Neural progenitor cell (in vitro differentiated cells): ENCODE results near the gene LDLRAD2. TPM values are rescaled to one million over a fixed set of nuclear protein-coding genes. Genes with fewer than 3 reads are reported as not detected.

Experiments
- DNase-seq: peaks from one replicate; pipeline ENCODE4 v3.0.0-alpha.2; 2016; ENCODE audit warnings: low spot score
- H2AFZ ChIP-seq: fragments of 200-600 bp; sonication (generic); replicated peaks from 2 replicates; pipeline ENCODE4 v1.6.1; 2016; ENCODE audit warnings: antibody characterized with exemption
- H3F3A ChIP-seq: fragments of 200-600 bp; sonication (generic); 2 replicates; pipeline ENCODE4 v1.6.1; 2016; ENCODE audit warnings: antibody characterized with exemption, low read depth
- H3K27ac ChIP-seq: fragments of 200-600 bp; sonication (generic); 2 replicates; pipeline ENCODE4 v1.5.1; 2016; ENCODE audit warnings: mild to moderate bottlenecking
- H3K27me3 ChIP-seq: fragments of 200-600 bp; sonication (generic); 2 replicates; pipeline ENCODE4 v1.6.1; 2016; ENCODE audit warnings: mild to moderate bottlenecking, moderate library complexity
- H3K36me3 ChIP-seq: fragments of 200-600 bp; sonication (generic); 2 replicates; pipeline ENCODE4 v1.5.1; 2016
- H3K4me1 ChIP-seq: fragments of 200-600 bp; sonication (generic); 2 replicates; pipeline ENCODE4 v1.6.1; 2016; ENCODE audit warnings: mixed run types
- H3K4me2 ChIP-seq: fragments of 200-600 bp; sonication (generic); 2 replicates; pipeline ENCODE4 v1.6.1; 2016
- H3K4me3 ChIP-seq: fragments of 200-600 bp; sonication (generic); 2 replicates; pipeline ENCODE4 v1.5.1; 2016
- H3K79me2 ChIP-seq: fragments of 200-600 bp; sonication (generic); 2 replicates; pipeline ENCODE4 v1.6.1; 2016; ENCODE audit warnings: low read depth
- H3K9ac ChIP-seq: fragments of 200-600 bp; sonication (generic); 2 replicates; pipeline ENCODE4 v1.6.1; 2016
- H3K9me3 ChIP-seq: fragments of 200-600 bp; sonication (generic); 2 replicates; pipeline ENCODE4 v1.5.1; 2016; ENCODE audit warnings: low read depth
- H4K20me1 ChIP-seq: fragments of 200-600 bp; sonication (generic); 2 replicates; pipeline ENCODE4 v1.6.1; 2016; ENCODE audit warnings: low read depth
- H3K27ac Mint-ChIP-seq: 3 replicates; pipeline ENCODE4 v1.8.0; 2021; ENCODE audit warnings: mixed read lengths
- H3K27me3 Mint-ChIP-seq: 2 replicates; pipeline ENCODE4 v1.8.0; 2022; ENCODE audit warnings: low read depth, mild to moderate bottlenecking, inconsistent platforms, moderate library complexity, mixed read lengths; ENCODE audit not compliant: insufficient read depth
- H3K36me3 Mint-ChIP-seq: 3 replicates; pipeline ENCODE4 v1.8.0; 2021; ENCODE audit warnings: mixed read lengths
- H3K4me1 Mint-ChIP-seq: 3 replicates; pipeline ENCODE4 v1.8.0; 2021; ENCODE audit warnings: mixed read lengths
- H3K4me3 Mint-ChIP-seq: 3 replicates; pipeline ENCODE4 v1.8.0; 2021; ENCODE audit warnings: mild to moderate bottlenecking, moderate library complexity, mixed read lengths
- H3K9me3 Mint-ChIP-seq: 3 replicates; pipeline ENCODE4 v1.8.0; 2020; ENCODE audit warnings: mixed read lengths
- CTCF ChIP-seq: fragments of 200-600 bp; sonication (generic); IDR thresholded peaks from 2 replicates; pipeline ENCODE4 v1.5.1; 2017; ENCODE audit warnings: antibody characterized with exemption, mild to moderate bottlenecking
- EZH2 ChIP-seq: fragments of 200-600 bp; sonication (generic); IDR thresholded peaks from 2 replicates; pipeline ENCODE4 v1.6.1; 2017; ENCODE audit warnings: antibody characterized with exemption, mild to moderate bottlenecking, moderate library complexity
- EZH2phosphoT487 ChIP-seq: fragments of 200-600 bp; sonication (generic); IDR thresholded peaks from 2 replicates; pipeline ENCODE4 v1.6.1; 2017; ENCODE audit warnings: antibody characterized with exemption
- total RNA-seq: library from RNA; depleted of rRNA; stranded (reverse); fragments of >200 nt; gene quantifications from 2 replicates; pipeline ENCODE4 v1.2.3, GENCODE V29; 2015; ENCODE audit warnings: low replicate concordance

LDLRAD2 gene
- total RNA-seq, 1 donor from 2014 or later, result 0.67 TPM

DNA sequence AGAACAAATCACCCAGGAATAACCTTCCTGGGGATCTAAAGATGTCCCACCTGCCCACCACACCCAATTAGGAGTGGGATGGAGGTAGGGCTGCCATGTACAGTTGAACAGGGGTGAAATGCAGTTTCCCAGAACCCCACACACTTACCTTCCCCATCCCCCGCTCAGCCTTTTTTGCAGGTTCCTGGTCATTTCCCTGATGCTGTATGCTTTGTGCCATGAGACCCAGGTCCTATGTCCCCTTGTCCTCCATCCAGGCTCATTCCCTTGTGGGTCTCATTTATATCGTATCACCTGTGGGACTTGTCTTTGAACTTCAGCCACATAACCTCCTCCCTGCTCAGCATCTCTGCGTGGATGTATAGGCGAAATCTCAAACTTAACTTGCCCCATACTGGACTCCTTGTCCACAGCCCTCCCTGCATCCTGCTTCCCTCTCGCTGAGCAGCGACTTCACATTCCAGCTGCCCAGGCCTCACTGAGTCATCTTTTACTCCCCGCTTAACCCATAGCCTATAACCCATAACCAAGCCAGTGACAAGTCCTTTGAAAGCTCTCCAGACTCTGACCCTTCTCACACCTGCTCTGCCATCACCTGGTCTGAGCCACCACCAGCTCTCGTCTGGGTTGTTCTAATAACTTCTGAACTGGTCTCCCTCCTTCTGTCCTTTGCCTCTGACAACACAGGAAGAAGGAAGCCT lies 4.7 kb downstream of the LDLRAD2 start:
- Histone ChIP-seq H3K27ac (no peak overlapping the region), H3F3A (peaks cover 5% of the 10 kb centered on the region), H3K36me3 (no peaks in the 10 kb centered on the region), H2AFZ (no peak overlapping the region), H4K20me1 (no peaks in the 10 kb centered on the region), H3K4me2 (no peak overlapping the region), H3K9me3 (no peaks in the 10 kb centered on the region), H3K9ac (no peak overlapping the region), H3K4me1 (no peaks in the 10 kb centered on the region), H3K79me2 (no peaks in the 10 kb centered on the region), H3K4me3 (no peak overlapping the region), H3K27me3 (peaks cover 13% of the 10 kb centered on the region)
- Mint-ChIP-seq H3K9me3 (no peaks in the 10 kb centered on the region), H3K4me3 (peak overlapping the region; percentile 36), H3K27me3 (peaks cover 6% of the 10 kb centered on the region), H3K36me3 (peaks cover 2% of the 10 kb centered on the region), H3K4me1 (peaks cover 30% of the 10 kb centered on the region), H3K27ac (peak overlapping the region; percentile 54)
- TF ChIP-seq CTCF (no peak), EZH2phosphoT487 (no peak), EZH2 (no peak)
- DNase-seq, result no peak

DNA sequence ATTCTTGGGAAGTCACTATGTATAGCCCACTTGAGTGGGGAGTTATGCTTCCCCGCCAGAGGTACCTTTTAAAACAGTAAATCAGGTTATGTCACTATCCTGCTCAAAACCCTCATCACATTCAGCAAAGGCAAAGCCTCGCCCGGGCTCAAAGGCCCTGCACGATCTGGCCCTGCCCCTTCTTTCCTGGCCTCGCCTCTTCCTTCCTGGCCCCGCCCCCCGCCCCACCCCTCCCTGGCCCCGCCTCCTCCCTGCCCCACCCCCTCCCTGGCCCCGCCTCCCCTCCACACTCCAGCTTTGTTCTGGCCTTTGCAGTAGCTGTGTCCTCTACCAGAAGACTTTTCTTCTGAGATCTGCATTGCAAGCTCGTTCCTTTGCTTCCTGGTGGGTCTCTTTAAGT lies 6.6 kb downstream of the LDLRAD2 start:
- Histone ChIP-seq H3K79me2 (no peaks in the 10 kb centered on the region), H3K9ac (no peak overlapping the region), H2AFZ (no peak overlapping the region), H3K4me3 (no peak overlapping the region), H3K9me3 (no peaks in the 10 kb centered on the region), H3K27me3 (peaks cover 5% of the 10 kb centered on the region), H3K4me1 (no peaks in the 10 kb centered on the region), H3F3A (peaks cover 5% of the 10 kb centered on the region), H3K36me3 (no peaks in the 10 kb centered on the region), H4K20me1 (no peaks in the 10 kb centered on the region), H3K4me2 (no peak overlapping the region), H3K27ac (no peak overlapping the region)
- Mint-ChIP-seq H3K4me1 (peaks cover 26% of the 10 kb centered on the region), H3K4me3 (no peak overlapping the region), H3K36me3 (peaks cover 2% of the 10 kb centered on the region), H3K27me3 (peaks cover 3% of the 10 kb centered on the region), H3K9me3 (no peaks in the 10 kb centered on the region), H3K27ac (no peak overlapping the region)
- DNase-seq, result peak; percentile 73
- TF ChIP-seq EZH2phosphoT487 (no peak), CTCF (no peak), EZH2 (no peak)

DNA sequence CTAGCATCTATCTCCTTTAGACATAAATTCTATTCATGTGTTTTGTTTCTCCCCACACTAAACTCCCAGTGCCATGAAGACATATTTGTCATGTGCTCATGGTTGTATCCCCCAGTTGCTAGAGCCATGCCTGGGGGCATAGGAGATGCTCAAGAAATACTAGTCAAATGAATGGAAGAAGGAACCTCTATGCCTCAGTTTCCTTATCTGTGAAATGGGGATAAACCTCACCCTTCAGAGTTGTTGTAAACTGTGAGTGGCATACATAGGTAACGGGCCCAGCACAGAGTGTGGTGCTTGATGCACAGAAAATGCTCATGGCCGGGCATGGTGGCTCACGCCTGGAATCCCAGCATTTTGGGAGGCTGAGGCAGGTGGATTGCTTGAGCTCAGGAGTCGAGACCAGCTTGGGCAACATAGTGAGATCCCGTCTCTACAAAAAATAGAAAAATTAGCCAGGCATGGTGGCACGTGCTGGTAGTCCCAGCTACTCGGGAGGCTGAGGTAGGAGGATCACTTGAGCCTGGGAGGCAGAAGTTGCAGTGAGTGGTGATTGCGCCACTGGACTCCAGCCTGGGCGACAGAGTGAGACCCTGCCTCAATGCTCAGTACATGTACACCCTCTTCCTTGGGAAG lies 8.7 kb downstream of the LDLRAD2 start:
- Histone ChIP-seq H4K20me1 (no peaks in the 10 kb centered on the region), H3K4me3 (no peak overlapping the region), H3K27ac (no peak overlapping the region), H3K4me2 (no peak overlapping the region), H3K36me3 (no peaks in the 10 kb centered on the region), H3K27me3 (no peaks in the 10 kb centered on the region), H3K4me1 (no peaks in the 10 kb centered on the region), H3F3A (peaks cover 5% of the 10 kb centered on the region), H3K79me2 (no peaks in the 10 kb centered on the region), H2AFZ (no peak overlapping the region), H3K9ac (no peak overlapping the region), H3K9me3 (no peaks in the 10 kb centered on the region)
- DNase-seq, result no peak
- TF ChIP-seq CTCF (no peak), EZH2phosphoT487 (no peak), EZH2 (no peak)
- H3K36me3 Mint-ChIP-seq, result peaks cover 2% of the 10 kb centered on the region
- H3K9me3 Mint-ChIP-seq, result no peaks in the 10 kb centered on the region
- H3K27ac Mint-ChIP-seq, result peak overlapping the region; percentile 81
- peak overlapping the region; percentile 34 for H3K4me3 Mint-ChIP-seq
- peaks cover 22% of the 10 kb centered on the region for H3K4me1 Mint-ChIP-seq
- H3K27me3 Mint-ChIP-seq, result peaks cover 3% of the 10 kb centered on the region
